ENCODE results near the gene SAMD3.

DNA sequence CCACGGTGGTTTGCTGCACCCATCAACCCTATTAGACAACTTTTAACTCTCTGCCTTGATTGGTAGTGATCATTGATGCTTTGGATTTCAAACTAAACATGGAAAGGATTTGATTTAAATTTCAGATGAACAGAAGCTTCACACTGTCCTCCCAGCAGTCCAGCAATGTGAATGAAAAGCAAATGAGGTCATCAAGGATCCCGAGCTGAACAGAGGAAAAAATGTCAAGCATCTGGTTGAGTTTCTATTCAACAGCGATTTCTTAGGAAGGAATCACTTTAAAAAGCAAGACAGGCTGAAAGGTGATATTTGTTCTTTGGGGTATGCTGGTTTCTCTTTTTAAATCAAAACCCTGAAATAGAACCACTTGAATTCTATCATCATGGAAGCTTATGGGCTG lies 10.6 kb upstream of the SAMD3 start:
- TF ChIP-seq CTCF (conservative IDR thresholded peaks at IDR 0.05; ENCODE audit: low read length) (no peak), EZH2phosphoT487 (IDR thresholded peaks at IDR 0.05; ENCODE audit: borderline replicate concordance) (no peak)
